HAP-1 (cell line): ENCODE data around the gene N4BP3.
"Not testable (repeated sequence)": the region's sequence is repeated elsewhere in the genome, so short reads cannot be mapped to it uniquely, and the experiment has no call there.

ENCODE experiments used
- DNase-seq, 2 experiments: peaks; one replicate each; pipeline ENCODE4 v3.0.0-alpha.2; 2016 to 2020; ENCODE audit warnings: low spot score in 2 of 2
- H3K27me3 ChIP-seq: fragments of 250-450 bp; sonication (Bioruptor Pico); 2 replicates; pipeline ENCODE4 v1.5.1; 2020; ENCODE audit warnings: low read depth, mild to moderate bottlenecking, moderate library complexity
- H3K36me3 ChIP-seq: fragments of 250-450 bp; sonication (Bioruptor Pico); replicated peaks from 2 replicates; pipeline ENCODE4 v1.5.1; 2020; ENCODE audit warnings: mild to moderate bottlenecking
- H3K4me1 ChIP-seq: fragments of 250-450 bp; sonication (Bioruptor Pico); 2 replicates; pipeline ENCODE4 v1.5.1; 2020; ENCODE audit warnings: mild to moderate bottlenecking
- H3K4me3 ChIP-seq: fragments of 250-450 bp; sonication (Bioruptor Pico); 2 replicates; pipeline ENCODE4 v1.5.1; 2020; ENCODE audit warnings: mild to moderate bottlenecking, moderate library complexity
- H3K9me3 ChIP-seq: fragments of 250-450 bp; sonication (Bioruptor Pico); 2 replicates; pipeline ENCODE4 v1.5.1; 2020; ENCODE audit warnings: mild to moderate bottlenecking, moderate library complexity
- in situ Hi-C: fragments of 300-500 bp; cut with MboI; formaldehyde crosslinking; loops from 3 replicates; pipeline ENCODE4 v1.14.3; 2020; ENCODE audit warnings: low sequenced_read_pairs, inconsistent platforms, mixed read lengths

Gene N4BP3

DNA sequence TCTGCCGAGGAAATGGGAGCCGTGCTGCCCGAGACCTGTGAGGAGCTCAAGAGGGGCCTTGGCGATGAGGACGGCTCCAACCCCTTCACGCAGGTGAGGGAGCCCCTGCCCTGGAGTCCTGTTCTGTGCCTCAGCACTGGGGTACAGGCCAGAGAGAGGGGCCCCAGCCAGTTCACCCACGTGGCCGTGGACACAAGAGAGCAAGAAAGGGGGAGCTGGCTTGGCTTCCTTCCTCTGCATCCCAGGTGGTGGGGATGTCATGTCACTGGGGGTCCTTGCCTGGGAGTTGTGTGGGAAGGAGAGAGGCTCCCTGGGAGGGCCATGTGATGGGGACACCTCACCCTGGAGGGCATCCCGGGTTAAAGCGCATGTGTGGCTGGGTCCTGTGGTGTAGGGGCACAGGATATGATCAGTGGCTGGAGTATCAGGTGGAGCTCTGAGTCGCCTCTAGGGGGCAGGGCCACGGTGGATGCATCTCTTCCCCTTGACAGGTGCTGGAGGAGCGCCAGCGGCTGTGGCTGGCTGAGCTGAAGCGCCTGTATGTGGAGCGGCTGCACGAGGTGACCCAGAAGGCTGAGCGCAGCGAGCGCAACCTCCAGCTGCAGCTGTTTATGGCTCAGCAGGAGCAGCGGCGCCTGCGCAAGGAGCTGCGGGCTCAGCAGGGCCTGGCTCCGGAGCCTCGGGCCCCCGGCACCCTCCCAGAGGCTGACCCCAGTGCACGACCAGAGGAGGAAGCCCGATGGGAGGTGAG is 7.5 kb downstream of the N4BP3 start:
- Histone ChIP-seq H3K36me3 (no peaks in the 10 kb centered on the region), H3K27me3 (no peaks in the 10 kb centered on the region), H3K4me1 (no peaks in the 10 kb centered on the region; the same call in 1 of the 2 replicates), H3K9me3 (no peaks in the 10 kb centered on the region), H3K4me3 (no peak overlapping the region)
- in situ Hi-C loops = no loop called here
- DNase-seq = peak; percentile 73 to 92

DNA sequence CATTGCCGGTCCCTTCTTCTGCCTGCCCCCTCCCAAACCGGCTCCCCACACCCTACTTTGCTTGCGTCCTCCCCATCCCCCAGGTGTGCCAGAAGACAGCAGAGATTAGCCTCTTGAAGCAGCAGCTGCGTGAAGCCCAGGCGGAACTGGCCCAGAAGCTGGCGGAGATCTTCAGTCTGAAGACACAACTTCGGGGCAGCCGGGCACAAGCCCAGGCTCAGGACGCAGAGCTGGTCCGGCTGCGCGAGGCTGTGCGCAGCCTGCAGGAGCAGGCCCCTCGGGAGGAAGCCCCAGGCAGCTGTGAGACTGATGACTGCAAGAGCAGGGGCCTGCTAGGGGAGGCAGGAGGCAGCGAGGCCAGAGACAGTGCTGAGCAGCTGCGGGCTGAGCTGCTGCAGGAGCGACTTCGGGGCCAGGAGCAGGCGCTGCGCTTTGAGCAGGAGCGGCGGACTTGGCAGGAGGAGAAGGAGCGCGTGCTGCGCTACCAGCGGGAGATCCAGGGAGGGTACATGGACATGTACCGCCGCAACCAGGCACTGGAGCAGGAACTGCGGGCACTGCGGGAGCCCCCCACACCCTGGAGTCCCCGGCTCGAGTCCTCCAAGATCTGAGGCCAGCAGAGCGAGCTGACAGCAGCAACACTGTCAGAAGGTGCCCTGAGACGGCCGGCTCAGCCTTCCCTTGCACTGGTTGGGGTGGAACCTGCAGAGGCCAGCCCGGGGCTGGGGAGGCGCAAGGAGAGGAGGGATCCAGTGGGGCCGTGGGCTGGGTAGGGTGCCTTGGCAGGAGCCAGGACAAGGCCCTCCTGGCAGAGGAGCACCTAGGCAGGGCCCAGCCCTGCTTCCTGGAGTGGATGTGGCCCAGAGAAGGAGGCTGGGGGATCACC is 8.3 kb downstream of the N4BP3 start:
- in situ Hi-C loops = no loop called here
- no peak for DNase-seq
- Histone ChIP-seq H3K4me3 (no peak overlapping the region), H3K4me1 (peaks cover 8% of the 10 kb centered on the region), H3K27me3 (no peaks in the 10 kb centered on the region), H3K36me3 (no peaks in the 10 kb centered on the region), H3K9me3 (no peaks in the 10 kb centered on the region)

DNA sequence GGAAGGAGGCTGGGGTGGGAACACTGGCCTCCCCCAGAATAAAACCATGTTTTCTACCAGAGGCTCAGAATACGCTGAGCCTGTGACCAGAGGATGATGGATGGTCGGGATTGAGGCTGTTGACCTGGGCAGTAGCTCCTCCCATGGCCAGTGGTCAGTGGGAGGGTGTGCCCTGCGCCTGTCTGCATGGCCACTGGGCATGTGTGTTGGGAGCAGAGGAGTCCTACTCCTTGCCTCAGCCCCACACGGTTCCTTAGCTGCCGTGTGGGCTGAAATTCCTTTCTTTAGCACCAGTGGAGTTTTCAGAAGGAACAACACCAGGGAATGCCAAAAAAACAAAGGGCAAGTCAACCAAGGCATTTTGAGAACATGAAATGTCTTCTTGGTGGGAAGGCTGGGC is 9.0 kb downstream of the N4BP3 start:
- no peaks in the 10 kb centered on the region for H3K27me3 ChIP-seq
- H3K36me3 ChIP-seq = no peaks in the 10 kb centered on the region
- no peak for DNase-seq
- no peak overlapping the region for H3K4me3 ChIP-seq
- H3K9me3 ChIP-seq = no peaks in the 10 kb centered on the region
- peaks cover 12% of the 10 kb centered on the region for H3K4me1 ChIP-seq
- in situ Hi-C loops = no loop called here

DNA sequence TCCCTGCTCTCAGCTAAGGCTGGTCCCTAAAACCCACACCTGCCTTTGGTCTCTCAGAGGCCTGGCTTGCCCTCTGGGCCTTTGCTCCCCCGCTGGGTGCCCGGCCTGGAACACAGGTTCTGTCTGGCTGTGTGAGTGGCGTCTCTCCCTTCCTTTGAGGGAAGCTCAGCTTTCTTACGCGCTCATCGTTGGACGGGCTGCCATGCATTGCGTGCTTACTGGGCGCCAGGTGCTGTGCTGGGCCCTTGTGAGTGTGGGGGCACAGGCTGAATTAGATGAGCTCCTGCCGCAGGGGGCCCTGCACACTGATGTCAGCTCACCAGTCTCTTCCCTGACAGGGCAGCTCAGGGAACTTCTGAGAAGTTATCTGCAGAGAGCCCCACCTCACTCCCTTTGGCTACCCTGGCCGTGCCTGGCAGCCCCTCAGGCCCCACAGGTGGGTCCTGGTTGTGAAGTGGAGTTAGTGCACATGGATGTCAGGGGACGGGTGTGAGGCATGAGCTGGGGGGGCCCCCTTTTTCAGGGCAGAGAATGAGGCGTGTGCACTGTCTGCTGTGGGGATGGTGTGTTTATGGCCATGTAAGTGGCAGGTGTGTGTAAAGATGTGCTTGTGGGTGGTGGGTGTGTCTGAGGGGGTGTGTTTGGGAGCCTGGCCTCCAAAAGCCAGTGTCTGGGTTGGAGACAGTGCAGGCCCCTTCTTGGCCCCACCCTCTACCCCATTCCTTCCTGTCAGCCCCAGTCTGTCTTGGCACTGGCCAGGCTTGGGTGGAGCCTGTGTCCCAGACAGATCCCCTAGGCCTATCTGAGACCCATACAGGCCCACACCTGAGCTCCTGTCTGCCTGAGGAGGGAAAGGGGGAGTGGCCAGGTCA is 10.0 kb downstream of the N4BP3 start:
- no peaks in the 10 kb centered on the region for H3K9me3 ChIP-seq
- H3K4me3 ChIP-seq = no peak overlapping the region
- peaks cover 12% of the 10 kb centered on the region for H3K4me1 ChIP-seq
- H3K36me3 ChIP-seq = no peaks in the 10 kb centered on the region
- in situ Hi-C loops = no loop called here
- no peaks in the 10 kb centered on the region for H3K27me3 ChIP-seq
- DNase-seq = no peak

DNA sequence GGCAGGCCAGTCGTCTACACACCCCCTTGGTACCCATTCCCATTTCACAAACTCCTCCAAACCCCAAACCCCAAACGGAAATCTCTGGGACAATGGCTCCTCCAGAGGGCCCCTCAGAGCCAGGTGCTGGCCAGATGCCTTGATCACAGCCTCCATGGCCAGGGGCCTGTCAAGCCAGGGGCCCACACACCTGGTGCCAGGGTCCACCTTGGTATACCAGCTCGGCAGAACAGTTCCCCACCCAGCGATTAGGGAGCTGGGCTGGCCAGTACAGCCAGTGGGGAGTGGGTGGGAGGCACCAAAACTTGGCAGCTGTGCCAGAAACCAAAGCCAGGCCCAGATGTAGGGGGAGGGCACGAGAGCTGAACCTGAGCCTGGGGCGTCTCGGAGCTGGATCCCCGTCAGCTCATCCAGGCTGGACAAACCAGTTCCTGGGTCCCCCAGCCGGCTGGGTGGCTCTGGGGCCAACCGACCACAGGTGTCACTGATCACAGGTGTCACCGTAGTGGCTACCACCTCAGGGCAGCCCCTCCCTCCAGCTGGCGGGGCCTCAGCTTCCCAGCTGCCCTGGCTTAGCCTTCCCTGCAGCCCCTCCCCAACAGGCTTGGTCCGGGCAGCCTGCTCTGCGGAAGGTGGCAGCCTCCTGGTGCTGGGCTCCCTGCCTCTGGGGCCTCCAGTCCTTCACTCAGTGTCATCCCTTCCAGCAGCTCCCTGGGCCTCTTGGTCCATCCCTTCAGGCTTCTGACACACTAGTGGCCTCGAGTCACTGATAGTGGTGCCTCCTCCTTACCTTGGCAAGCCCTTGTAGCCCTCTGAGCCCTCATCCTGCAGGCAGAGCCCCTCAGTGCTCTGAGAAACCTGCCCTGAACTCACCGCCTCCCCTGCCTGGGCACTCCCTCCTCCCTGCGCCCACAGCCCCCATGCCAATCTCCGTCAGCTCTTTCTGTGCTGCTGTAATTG is 10.9 kb downstream of the N4BP3 start:
- DNase-seq = no peak
- no peaks in the 10 kb centered on the region for H3K9me3 ChIP-seq
- no peaks in the 10 kb centered on the region for H3K36me3 ChIP-seq
- H3K27me3 ChIP-seq = no peaks in the 10 kb centered on the region
- H3K4me3 ChIP-seq = no peak overlapping the region
- peaks cover 12% of the 10 kb centered on the region for H3K4me1 ChIP-seq
- in situ Hi-C loops = no loop called here

DNA sequence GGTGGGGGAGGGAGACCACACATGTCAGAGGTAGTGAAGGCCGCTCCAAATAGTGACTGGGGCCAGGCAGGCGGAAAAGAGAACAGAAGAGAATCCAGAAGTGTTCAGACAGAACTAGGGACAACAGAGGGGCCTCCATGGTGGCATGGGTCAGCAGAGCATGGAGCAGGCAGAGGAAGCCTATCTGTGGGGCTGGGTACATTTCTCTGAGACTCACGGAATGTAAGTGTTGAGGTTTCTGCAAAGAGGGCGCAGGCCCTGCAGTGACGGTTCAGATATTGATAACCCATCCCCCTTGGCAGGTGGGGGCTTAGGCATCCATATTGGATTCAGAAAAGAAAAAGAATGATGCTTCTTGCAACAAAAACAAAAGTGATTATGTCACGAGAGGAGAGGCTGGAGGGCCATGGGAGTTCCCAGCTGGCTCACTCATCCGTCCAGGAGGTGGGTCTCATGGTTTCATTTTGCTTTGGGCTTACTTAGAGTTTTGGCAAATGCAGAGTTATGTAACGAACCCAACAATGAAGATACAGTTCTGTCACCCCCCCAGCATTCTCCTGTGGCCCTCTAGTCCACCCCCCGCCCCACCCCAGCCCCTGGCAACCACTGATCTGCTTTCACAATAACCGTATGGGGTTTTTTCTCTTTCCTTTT is 12.0 kb downstream of the N4BP3 start:
- DNase-seq = no peak
- Histone ChIP-seq H3K4me1 (peaks cover 12% of the 10 kb centered on the region), H3K4me3 (no peak overlapping the region), H3K9me3 (no peaks in the 10 kb centered on the region), H3K36me3 (no peaks in the 10 kb centered on the region), H3K27me3 (no peaks in the 10 kb centered on the region)
- in situ Hi-C loops = no loop called here

DNA sequence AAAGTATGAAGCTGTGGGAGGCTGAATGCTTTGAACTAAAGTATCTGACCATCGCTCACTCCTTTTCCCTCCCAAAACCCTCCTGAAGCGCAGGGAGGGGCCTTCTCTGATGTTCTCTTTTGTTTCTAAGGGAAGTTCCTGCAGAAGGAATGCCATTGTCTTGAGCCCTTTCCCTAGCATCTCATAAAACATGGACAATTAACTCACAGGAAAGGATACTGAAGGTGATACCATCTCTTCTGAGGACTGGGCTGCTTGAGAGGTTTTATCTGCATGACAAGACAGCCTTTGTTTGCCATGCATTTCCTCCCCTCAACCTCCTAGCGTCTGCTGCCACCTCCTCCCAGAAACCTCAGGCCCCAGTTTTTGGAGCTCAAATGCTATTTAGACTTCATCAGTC is 13.2 kb downstream of the N4BP3 start:
- Histone ChIP-seq H3K4me3 (no peak overlapping the region), H3K36me3 (no peaks in the 10 kb centered on the region; the same call in 1 of the 2 replicates), H3K4me1 (peaks cover 13% of the 10 kb centered on the region), H3K9me3 (no peaks in the 10 kb centered on the region), H3K27me3 (no peaks in the 10 kb centered on the region)
- peak; percentile 64 to 88 for DNase-seq
- in situ Hi-C loops = no loop called here

DNA sequence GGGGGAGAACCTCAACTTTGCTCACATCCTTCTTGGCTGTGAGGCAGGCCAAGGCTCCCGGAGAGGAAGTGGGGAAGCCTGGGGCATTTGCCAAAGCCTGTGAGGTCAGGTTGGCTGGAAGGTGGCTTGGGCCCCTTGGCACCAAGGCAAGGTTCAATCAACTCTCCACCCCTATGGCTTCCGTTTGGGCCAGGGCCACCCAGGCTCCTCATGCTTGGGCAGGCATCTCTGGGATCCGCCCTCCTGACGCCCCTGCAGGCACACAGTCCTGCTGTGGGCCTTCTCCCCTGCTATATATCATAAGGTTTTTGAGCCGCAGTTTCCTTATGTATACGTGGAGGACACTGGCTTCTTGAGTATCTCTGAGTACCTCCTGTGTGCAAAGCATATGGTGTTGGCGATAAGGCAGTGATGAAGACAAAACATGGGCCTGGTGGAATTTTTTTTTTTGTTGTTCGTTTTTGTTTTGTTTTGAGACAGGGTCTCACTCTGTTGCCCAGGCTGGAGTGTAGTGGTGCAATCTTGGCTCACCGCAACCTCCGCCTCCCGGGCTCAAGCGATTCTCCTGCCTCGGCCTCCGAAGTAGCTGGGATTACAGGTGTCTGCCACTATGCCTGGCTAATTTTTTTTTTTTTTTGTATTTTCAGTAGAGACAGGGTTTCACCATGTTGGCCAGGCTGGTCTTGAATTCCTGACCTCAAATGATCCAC is 14.1 kb downstream of the N4BP3 start:
- H3K27me3 ChIP-seq, in situ Hi-C loops, H3K9me3 ChIP-seq, H3K4me3 ChIP-seq, DNase-seq, H3K36me3 ChIP-seq: not testable (repeated sequence)
- peaks cover 20% of the 10 kb centered on the region for H3K4me1 ChIP-seq

DNA sequence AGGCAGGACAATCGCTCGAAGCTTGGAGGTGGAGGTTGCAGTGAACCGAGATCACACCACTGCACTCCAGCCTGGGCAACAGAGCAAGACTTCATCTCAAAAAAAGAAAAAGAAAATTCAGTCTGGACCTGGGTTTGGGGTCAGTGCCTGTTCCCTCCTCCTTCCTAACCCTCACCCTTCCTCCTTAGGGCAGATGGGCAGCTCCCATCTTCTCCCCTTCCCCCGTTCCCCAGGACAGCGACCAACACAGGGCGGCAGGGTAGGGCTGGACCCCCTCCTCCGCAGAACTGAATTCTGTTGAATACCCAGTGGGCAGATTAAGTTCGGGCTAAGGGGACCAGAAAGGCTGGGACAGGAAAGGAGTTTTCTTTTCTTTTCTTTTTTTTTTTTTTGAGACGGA is 16.0 kb downstream of the N4BP3 start:
- H3K36me3 ChIP-seq = peaks cover 6% of the 10 kb centered on the region
- in situ Hi-C loops = no loop called here
- H3K4me1 ChIP-seq = peaks cover 20% of the 10 kb centered on the region
- H3K9me3 ChIP-seq = no peaks in the 10 kb centered on the region
- no peaks in the 10 kb centered on the region for H3K27me3 ChIP-seq
- no peak overlapping the region for H3K4me3 ChIP-seq
- no peak for DNase-seq

DNA sequence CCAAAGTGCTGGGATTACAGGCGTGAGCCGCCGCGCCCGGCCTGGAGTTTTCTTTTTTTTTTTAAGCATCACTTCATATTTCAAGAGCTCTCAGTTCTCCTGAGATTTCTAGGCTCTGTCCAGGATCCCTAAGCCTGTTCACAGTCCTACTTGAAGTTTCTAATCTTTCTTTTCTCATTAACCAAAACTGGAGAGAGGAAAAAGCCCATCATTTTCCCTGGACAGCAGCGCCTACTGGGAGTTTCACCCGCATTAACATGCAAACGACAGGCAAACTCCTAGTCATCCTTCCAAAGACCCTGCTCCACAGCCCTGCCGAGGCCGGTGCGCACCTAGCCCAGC is 16.9 kb downstream of the N4BP3 start:
- in situ Hi-C loops, H3K9me3 ChIP-seq, H3K36me3 ChIP-seq, H3K27me3 ChIP-seq, DNase-seq: not testable (repeated sequence)
- Histone ChIP-seq H3K4me1 (peaks cover 20% of the 10 kb centered on the region), H3K4me3 (peak overlapping the region; percentile 88)

DNA sequence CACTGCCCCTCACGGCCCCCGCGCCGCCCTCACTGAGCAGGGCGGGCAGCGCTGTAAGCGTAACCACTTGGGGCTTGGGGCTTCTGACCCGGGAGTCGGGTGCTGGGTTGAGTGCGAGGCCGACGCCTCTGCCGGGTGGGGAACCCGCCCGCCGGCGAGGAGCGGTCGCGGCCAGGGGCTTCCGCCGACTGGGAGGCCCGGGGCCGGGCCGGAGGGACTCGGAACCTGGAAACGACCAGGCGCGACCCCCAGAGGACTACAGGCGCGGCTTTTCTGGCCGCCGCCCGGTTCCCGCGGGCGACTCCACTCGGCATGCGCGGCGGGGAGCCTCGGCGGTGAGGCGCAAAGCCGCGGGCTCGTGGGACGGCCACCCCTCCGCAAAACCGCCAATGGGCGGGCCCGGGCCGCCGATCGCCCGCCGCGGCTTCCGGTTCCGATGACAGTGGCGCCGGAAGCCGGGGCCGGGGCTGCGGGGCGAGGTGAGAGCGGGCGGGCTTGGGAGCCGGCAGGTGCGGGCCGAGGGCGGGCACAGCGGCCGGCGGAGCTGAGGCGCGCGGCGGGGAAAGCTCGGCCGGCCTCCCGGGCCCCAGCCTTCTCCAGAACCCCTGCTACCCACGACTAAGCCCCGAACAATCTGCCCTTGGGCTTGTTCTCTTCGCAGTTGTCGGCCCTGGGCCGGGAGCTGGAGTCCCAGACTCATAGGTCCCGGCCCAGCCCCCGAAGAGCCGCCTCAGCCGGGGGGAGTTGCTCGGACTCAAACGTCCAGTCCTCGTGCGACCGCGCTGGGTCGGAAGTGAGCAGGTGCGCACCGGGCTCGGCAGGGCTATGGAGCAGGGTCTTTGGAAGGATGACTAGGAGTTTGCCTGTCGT is 17.5 kb downstream of the N4BP3 start, which contains the start of gene RMND5B:
Gene RMND5B (plus strand): TSS at position 439 of the 870 bp plus-strand sequence. CDS start 7,106 bp downstream, outside the sequence.
- Histone ChIP-seq H3K4me3 (peak within 1 kb of the TSS; percentile 88), H3K9me3 (no peaks in the 10 kb centered on the region), H3K36me3 (peaks cover 16% of the 10 kb centered on the region), H3K4me1 (peaks cover 20% of the 10 kb centered on the region), H3K27me3 (no peaks in the 10 kb centered on the region)
- in situ Hi-C loops = no loop called here
- DNase-seq = peak; percentile 69 to 90
